Measurements from ENCODE around the gene IL1RL1.

DNA sequence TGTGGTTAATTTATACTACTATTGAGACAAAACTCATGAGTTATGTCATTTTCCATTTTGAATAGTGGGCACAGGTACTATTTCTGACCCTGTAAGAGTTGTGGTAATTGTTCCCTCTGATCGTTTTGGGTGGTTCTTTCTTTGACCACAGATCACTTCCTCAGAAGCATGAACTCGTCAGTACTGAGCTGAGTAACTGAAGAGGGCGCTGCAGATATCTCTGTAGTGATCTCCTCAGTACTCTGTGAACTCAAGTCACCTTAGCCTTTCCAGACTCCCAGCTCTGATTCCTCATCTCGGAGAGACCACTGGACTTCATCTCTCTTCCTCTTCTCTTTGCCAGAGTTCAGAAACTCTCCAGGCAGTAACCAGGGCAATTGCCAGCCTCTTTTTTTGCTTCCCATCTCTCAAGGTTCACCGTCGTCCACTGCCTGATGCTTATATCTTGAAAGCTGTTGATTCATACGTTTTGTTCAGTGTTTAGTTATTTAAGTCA lies 9.4 kb upstream of the IL1RL1 start:
- TF ChIP-seq CTCF (conservative IDR thresholded peaks at IDR 0.05; ENCODE audit: low read length) = peak; percentile 41
- no peak for TF ChIP-seq EZH2phosphoT487 (IDR thresholded peaks at IDR 0.05; ENCODE audit: borderline replicate concordance, low read depth, low read length)
